DOHH2 (cell line): Measurements from ENCODE around the gene ITPR2.

ENCODE experiments used
- H3F3A ChIP-seq: fragments of 200-600 bp; sonication (generic), shearing (Covaris generic); 2 replicates; pipeline ENCODE4 v1.6.0; 2016; ENCODE audit warnings: antibody characterized with exemption, mild to moderate bottlenecking; ENCODE audit not compliant: control insufficient read depth, insufficient read depth
- H3K27ac ChIP-seq: fragments of 200-600 bp; sonication (generic); 2 replicates; pipeline ENCODE4 v1.5.1; 2014; ENCODE audit warnings: low read depth, mild to moderate bottlenecking, low read length, moderate library complexity
- H3K27me3 ChIP-seq: fragments of 200-600 bp; sonication (generic); 2 replicates; pipeline ENCODE4 v1.6.1; 2014; ENCODE audit warnings: mild to moderate bottlenecking, low read length, mixed read lengths; ENCODE audit not compliant: control insufficient read depth
- H3K36me3 ChIP-seq: fragments of 200-600 bp; sonication (generic); 2 replicates; pipeline ENCODE4 v1.6.1; 2014; ENCODE audit warnings: mild to moderate bottlenecking, low read length, moderate library complexity, mixed read lengths; ENCODE audit not compliant: control insufficient read depth
- H3K4me1 ChIP-seq: fragments of 200-600 bp; sonication (generic); 2 replicates; pipeline ENCODE4 v1.6.1; 2014; ENCODE audit warnings: mild to moderate bottlenecking, low read length, mixed read lengths; ENCODE audit not compliant: control insufficient read depth
- H3K4me2 ChIP-seq: fragments of 200-600 bp; sonication (generic); 2 replicates; pipeline ENCODE4 v1.6.0; 2014; ENCODE audit warnings: mild to moderate bottlenecking, low read length, moderate library complexity
- H3K4me3 ChIP-seq: fragments of 200-600 bp; sonication (generic); 2 replicates; pipeline ENCODE4 v1.5.1; 2014; ENCODE audit warnings: mild to moderate bottlenecking, low read length, mixed read lengths
- H3K79me2 ChIP-seq: fragments of 200-600 bp; sonication (generic); 2 replicates; pipeline ENCODE4 v1.6.1; 2014; ENCODE audit warnings: mild to moderate bottlenecking, low read length, mixed read lengths; ENCODE audit not compliant: control insufficient read depth
- H3K9me2 ChIP-seq: fragments of 200-600 bp; sonication (generic); replicated peaks from 2 replicates; pipeline ENCODE4 v1.6.1; 2014; ENCODE audit warnings: mild to moderate bottlenecking, low read length, mixed read lengths; ENCODE audit not compliant: control insufficient read depth
- H3K9me3 ChIP-seq: fragments of 200-600 bp; sonication (generic); 2 replicates; pipeline ENCODE4 v1.6.1; 2014; ENCODE audit warnings: antibody characterized with exemption, low read length, mixed read lengths; ENCODE audit not compliant: control insufficient read depth, insufficient read depth
- H4K20me1 ChIP-seq: fragments of 200-600 bp; sonication (generic); 2 replicates; pipeline ENCODE4 v1.6.0; 2014; ENCODE audit warnings: low read depth, mild to moderate bottlenecking, antibody characterized with exemption, low read length, moderate library complexity; ENCODE audit not compliant: control insufficient read depth, insufficient read depth
- EZH2phosphoT487 ChIP-seq: fragments of 200-600 bp; sonication (generic); IDR thresholded peaks from 2 replicates; pipeline ENCODE4 v1.6.1; 2017; ENCODE audit warnings: borderline replicate concordance, mild to moderate bottlenecking, antibody characterized with exemption, low read length, moderate library complexity, mixed read lengths
- TF ChIP-seq, protein P1 (sequence below): fragments of 200-600 bp; sonication (generic); IDR thresholded peaks from one replicate; pipeline ENCODE4 v1.5.1; 2014; ENCODE audit warnings: antibody characterized with exemption, mild to moderate bottlenecking, low read depth, low read length; ENCODE audit not compliant: poor library complexity, severe bottlenecking

The ITPR2 gene

GRCh38 chr12:26399381-26399780 is 433.6 kb downstream of the ITPR2 start:
- Histone ChIP-seq H3F3A (no peaks in the 10 kb centered on the region), H3K4me2 (no peak overlapping the region), H3K9me3 (no peaks in the 10 kb centered on the region), H3K4me3 (no peak overlapping the region), H4K20me1 (no peaks in the 10 kb centered on the region), H3K36me3 (0 out of 2 replicates have a peak, but pooled peaks cover 3% of the 10 kb centered on the region), H3K27me3 (no peaks in the 10 kb centered on the region), H3K79me2 (no peaks in the 10 kb centered on the region), H3K9me2 (no peaks in the 10 kb centered on the region), H3K4me1 (peaks cover 7% of the 10 kb centered on the region), H3K27ac (no peak overlapping the region)
- TF ChIP-seq, protein P1, sequence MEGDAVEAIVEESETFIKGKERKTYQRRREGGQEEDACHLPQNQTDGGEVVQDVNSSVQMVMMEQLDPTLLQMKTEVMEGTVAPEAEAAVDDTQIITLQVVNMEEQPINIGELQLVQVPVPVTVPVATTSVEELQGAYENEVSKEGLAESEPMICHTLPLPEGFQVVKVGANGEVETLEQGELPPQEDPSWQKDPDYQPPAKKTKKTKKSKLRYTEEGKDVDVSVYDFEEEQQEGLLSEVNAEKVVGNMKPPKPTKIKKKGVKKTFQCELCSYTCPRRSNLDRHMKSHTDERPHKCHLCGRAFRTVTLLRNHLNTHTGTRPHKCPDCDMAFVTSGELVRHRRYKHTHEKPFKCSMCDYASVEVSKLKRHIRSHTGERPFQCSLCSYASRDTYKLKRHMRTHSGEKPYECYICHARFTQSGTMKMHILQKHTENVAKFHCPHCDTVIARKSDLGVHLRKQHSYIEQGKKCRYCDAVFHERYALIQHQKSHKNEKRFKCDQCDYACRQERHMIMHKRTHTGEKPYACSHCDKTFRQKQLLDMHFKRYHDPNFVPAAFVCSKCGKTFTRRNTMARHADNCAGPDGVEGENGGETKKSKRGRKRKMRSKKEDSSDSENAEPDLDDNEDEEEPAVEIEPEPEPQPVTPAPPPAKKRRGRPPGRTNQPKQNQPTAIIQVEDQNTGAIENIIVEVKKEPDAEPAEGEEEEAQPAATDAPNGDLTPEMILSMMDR, result no peak
- TF ChIP-seq EZH2phosphoT487, result no peak

DNA sequence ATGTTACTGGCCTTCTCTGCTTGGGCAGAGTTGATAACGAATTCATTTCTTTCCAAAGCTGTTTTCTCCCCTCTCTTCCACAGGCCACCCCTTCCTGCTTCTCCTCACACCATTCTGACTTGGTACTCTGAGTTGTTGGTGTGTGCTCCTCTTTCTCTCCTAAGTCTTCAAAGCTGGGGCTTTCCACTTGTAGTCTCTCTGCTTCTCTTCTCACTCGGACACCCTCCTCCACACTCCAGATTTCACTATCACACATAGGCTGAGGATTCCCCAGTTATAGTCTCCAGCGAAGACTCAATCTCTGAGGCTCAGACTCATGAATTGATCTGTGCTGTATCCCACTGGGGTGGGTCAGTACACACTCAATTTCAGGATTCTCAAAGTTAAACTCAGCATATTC is 436.6 kb downstream of the ITPR2 start:
- Histone ChIP-seq H4K20me1 (no peaks in the 10 kb centered on the region), H3K4me3 (no peak overlapping the region), H3K9me3 (no peaks in the 10 kb centered on the region), H3K27ac (no peak overlapping the region), H3K4me2 (no peak overlapping the region), H3K9me2 (no peaks in the 10 kb centered on the region), H3K79me2 (no peaks in the 10 kb centered on the region), H3K4me1 (peaks cover 7% of the 10 kb centered on the region), H3K27me3 (no peaks in the 10 kb centered on the region), H3K36me3 (0 out of 2 replicates have a peak, but pooled peaks cover 3% of the 10 kb centered on the region), H3F3A (no peaks in the 10 kb centered on the region)
- TF ChIP-seq, protein P1, result no peak
- no peak for TF ChIP-seq EZH2phosphoT487

GRCh38 chr12:26389343-26389742 is 443.7 kb downstream of the ITPR2 start:
- TF ChIP-seq, protein P1, result no peak
- TF ChIP-seq EZH2phosphoT487, result no peak
- H3K9me3 ChIP-seq, result no peaks in the 10 kb centered on the region
- H3K36me3 ChIP-seq, result peaks cover 9% of the 10 kb centered on the region; the same call in 1 of the 2 replicates
- H3K27me3 ChIP-seq, result no peaks in the 10 kb centered on the region
- H3F3A ChIP-seq, result no peaks in the 10 kb centered on the region
- H4K20me1 ChIP-seq, result no peaks in the 10 kb centered on the region
- H3K4me3 ChIP-seq, result no peak overlapping the region
- no peaks in the 10 kb centered on the region for H3K9me2 ChIP-seq
- no peaks in the 10 kb centered on the region for H3K79me2 ChIP-seq
- H3K27ac ChIP-seq, result no peak overlapping the region
- no peak overlapping the region for H3K4me2 ChIP-seq
- H3K4me1 ChIP-seq, result no peaks in the 10 kb centered on the region
